Eye (tissue), 1 donor: Measurements from ENCODE around the gene ADISSP.

Source experiments
- DNase-seq: peaks from one replicate; pipeline ENCODE4 v3.0.0-alpha.2; 2015

Gene ADISSP

DNA sequence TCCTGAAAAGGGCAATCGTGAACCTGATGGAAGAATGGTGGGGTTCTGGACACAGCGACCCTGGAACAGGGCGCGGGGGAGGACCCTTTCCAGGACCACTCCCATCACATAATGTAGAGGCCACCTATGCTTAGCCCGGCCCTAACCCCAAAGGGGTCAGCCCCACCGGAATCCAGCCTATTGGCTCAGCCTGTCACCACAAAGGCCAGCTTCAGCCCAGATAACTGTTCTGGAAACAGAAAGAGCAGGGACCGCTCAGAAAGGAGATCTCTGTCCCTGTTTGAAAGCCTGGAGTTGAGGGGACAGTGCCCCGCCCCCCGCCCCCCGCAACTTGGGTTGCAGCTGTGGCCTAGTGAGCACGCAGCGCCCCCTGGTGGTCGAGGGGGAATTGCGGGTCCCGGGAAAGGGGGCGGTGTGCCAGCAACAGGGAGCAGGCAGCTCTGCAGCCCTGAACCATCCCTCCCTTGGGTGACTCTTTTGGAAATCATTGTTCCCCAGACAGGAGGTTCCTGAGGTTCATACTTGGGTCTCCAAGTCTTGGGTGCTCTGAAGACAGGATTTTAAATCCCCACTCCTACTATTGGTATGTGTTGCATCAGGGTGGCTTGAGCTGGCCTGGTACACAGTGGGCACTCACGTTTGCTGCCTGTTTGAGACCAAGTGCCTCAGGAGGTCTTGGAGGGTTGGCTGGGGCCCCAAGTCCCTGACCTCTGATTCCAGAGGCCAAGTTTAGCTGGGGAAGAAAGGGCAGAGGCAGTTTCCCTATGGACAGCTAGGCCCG is 56.7 kb downstream of the ADISSP start:
- DNase-seq = peak; percentile 92

DNA sequence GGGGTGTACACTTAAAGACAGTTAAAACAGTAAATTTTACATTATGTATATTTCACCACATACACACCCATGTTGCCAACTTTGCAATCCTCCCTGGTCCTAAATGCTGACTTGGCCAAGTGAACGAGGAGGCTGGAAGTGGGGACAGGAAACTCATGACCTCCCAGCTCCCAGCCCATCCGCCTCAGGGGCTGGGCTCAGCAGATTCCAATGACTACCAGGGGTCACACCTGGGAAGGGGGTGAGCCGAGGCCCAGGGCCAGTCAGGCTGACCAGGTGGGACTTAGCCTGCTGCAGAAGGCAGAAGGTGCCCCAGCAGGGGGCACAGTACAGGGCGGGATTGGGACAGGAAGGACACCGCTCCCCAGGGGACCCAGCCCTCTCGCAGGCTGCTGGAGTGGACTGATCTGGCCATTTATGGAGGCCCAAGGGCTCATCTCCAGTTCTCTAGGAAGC is 57.5 kb downstream of the ADISSP start:
- DNase-seq = no peak

DNA sequence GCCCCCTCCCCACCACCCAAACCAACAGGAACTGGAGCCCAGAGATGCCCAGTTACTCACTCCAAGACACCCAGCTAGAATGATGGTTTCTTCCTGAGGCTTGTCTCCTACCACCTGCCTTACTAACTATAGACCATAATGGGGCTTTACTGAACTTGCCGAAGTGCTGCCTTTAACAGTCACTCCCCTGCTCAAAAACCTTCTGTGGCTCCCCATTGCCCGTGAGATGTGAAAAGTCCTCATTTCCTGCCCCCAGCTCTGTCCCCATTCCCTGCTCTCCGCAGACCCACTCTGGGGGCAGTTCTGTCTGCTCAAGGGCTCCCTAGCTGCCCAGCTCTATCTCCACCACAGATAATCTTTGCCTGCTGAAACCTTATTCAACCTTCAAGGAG is 60.0 kb downstream of the ADISSP start:
- DNase-seq = no peak

DNA sequence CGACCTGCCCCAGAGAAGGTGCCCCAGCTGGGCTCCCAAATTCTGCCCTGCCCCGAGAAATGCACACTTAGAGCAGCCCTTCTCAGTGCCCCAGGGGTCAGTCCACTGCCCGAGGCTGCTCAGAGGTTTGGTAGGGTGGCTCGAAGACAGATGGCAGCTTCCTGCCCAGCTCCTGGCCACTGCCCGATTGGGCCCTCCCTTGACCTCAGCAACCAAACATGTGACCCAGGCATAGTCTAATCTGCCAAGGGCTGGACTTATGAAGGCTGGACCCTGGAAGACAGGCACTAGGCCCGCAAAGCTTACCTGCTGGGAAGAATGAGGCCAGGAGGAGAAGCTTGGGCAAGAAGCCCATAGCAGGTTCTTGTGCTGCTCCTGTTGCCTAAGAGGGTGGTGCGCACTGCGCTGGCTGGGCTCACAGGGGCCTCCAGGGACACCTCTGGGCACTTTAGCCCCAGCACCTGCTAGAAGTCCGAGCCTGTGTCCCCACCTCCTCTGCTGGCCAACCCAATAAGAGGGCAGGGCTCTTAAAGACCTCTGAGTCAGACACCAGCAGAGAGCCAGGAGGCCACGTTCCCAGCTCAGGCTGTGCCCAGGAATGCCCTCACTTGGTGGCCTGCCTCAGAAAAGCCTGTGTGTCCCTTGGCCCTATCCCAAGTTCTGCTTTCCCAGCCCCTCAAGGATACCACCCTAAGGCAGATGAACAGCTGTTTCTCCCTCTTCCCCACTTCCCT is 60.6 kb downstream of the ADISSP start:
- DNase-seq = no peak

DNA sequence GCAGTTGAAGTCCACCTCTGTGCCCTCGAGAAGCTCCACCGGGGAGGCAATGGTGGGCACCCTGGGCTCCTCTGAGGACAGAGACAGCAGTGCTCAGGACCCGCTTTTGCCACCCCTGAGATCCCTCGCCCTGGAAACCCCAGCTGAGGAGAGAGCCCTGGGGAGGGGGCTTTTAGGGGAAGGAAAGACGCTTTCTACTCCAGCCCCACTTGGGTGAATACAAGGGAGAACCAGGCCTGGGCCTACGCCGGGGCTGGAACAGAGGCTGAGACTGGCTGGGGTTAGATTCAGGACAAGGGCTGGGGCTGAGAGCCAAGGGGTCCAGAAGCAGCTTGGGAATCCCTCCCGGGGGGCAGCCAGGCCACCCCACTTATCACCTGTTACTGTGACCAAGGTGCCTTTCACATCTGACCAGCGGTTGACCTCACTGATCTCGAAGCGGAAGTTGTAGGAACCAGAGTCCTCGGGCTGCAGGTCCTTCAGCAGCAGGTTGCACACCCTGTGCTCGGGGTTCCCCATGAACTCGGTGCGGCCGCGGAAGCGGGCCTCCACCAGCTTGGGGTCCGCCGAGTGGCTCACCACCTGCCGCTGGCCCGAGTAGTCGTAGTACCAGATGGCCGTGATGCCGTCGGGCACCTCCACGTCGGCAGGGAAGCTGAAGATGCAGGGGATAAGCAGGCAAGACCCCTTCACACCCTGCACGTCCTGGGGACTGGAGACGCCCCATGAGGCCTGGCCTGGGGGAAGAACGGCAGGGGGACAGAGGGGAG is 61.4 kb downstream of the ADISSP start:
- no peak for DNase-seq

DNA sequence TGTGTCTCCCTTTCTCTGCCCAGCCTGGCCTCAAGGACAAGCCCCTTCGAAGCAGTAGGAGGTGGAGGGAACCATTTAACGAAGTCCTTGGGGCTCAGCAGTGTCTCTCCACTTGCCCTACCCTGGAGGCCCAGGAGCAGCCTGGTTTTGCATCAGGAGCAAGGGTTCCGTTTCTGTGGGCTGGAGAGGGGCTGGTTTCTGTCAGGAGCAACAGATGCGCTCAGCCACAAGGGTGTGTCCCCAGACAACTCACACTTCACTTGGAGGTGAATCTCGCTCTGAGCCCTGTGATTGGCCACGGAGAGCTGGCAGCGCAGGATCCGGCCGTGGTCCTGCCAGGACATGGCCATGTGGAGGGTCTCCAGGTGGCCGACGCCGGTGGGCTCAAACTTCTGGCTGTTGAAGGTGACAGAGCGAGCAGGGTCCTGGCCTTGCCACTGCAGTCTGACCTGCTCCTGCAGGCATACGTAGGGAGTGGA is 62.0 kb downstream of the ADISSP start:
- no peak for DNase-seq

DNA sequence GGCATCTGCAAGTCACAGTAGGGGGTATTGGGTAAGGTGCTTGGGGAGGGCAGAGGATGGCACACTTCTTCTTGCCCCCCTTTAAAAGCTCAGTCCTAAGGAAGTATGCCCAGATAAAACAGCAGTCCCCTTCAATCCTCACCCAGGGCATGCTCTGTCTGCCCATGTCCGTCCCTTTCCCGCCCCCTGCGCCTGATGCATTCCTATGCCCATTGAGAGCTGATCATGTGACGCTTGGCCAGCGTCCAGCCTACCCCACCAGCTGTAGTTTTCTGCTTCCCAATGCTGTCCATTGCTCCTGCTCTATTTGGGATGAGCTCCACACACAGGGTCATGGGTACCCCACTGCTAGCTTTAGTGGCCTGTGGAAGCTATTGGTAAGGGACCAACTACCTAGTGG is 63.5 kb downstream of the ADISSP start:
- DNase-seq = no peak
